Skeletal muscle tissue (tissue), 4 donors: ENCODE measurements around the gene MARS1. TPM values are rescaled to one million over a fixed set of nuclear protein-coding genes. Genes with fewer than 3 reads are reported as not detected.
"Not testable (repeated sequence)": the region's sequence is repeated elsewhere in the genome, so short reads cannot be mapped to it uniquely, and the experiment has no call there.

Experiments used
- H3K27ac ChIP-seq: one replicate; pipeline ENCODE4 v1.7.0; 2013; ENCODE audit warnings: mild to moderate bottlenecking, low read depth, low read length, inconsistent platforms
- H3K27me3 ChIP-seq, 3 donors: one replicate each; pipeline ENCODE4 v1.7.0; 2013; ENCODE audit warnings: low read length in 3 of 3; ENCODE audit not compliant: control insufficient read depth in 3 of 3, insufficient read depth in 3 of 3
- H3K36me3 ChIP-seq, 3 donors: one replicate each; pipeline ENCODE4 v1.7.0; 2013; ENCODE audit warnings: low read length in 3 of 3; ENCODE audit not compliant: control insufficient read depth in 3 of 3, insufficient read depth in 3 of 3
- H3K4me1 ChIP-seq, 3 donors: one replicate each; pipeline ENCODE4 v1.7.0; 2013; ENCODE audit warnings: low read length in 3 of 3, mild to moderate bottlenecking in 3 of 3; ENCODE audit not compliant: control insufficient read depth in 3 of 3, insufficient read depth in 3 of 3
- H3K4me3 ChIP-seq, 3 donors: one replicate each; pipeline ENCODE4 v1.7.0; 2013; ENCODE audit warnings: low read length in 3 of 3
- H3K9ac ChIP-seq, 3 donors: one replicate each; pipeline ENCODE4 v1.7.0; 2013; ENCODE audit warnings: low read length in 3 of 3, mild to moderate bottlenecking in 3 of 3, moderate library complexity in 2 of 3, low read depth in 1 of 3
- H3K9me3 ChIP-seq, 3 donors: one replicate each; pipeline ENCODE4 v1.7.0; 2013; ENCODE audit warnings: low read length in 3 of 3; ENCODE audit not compliant: control insufficient read depth in 3 of 3
- total RNA-seq: library from RNA; depleted of rRNA; stranded (reverse); fragments of >200 nt; gene quantifications from one replicate; pipeline ENCODE4 v1.2.3, GENCODE V29; 2014
- donor health status: Osteomylitis.

The MARS1 gene
- total RNA-seq, 1 donor from 2014 or later, result 68.4 TPM

DNA sequence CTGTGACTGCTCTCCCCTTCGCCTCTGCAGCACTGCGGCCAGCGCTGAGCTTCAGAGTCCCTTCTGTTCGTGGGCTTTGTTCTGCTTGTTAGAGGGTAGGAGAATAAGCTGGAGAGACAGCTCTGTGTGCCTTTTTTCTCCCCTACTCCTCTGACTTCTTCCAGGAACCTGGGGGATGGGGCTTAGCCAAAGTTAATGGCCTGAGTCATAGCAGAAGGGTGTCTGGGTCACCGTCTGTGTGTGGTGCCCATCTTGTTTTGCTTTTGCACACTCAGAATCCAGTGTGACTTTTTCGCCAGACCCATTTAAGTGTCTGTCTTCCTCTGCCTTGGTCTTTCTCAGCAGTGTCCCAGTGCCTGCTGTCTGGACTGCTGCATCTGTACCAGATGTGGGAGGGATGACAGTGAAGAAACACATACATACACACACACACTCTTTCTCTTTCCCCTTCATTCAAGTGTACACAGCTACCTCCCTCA lies 65.0 kb downstream of the MARS1 start:
- no peak overlapping the region for H3K4me3 ChIP-seq
- H3K4me1 ChIP-seq, result peaks cover 4% of the 10 kb centered on the region in 3 donors
- H3K36me3 ChIP-seq, result no peaks in the 10 kb centered on the region
- H3K27me3 ChIP-seq, result peaks cover 29 to 42% (median 34%) of the 10 kb centered on the region in 3 donors
- H3K9me3 ChIP-seq, result no peaks in the 10 kb centered on the region
- no peak overlapping the region for H3K27ac ChIP-seq
- no peak overlapping the region for H3K9ac ChIP-seq

DNA sequence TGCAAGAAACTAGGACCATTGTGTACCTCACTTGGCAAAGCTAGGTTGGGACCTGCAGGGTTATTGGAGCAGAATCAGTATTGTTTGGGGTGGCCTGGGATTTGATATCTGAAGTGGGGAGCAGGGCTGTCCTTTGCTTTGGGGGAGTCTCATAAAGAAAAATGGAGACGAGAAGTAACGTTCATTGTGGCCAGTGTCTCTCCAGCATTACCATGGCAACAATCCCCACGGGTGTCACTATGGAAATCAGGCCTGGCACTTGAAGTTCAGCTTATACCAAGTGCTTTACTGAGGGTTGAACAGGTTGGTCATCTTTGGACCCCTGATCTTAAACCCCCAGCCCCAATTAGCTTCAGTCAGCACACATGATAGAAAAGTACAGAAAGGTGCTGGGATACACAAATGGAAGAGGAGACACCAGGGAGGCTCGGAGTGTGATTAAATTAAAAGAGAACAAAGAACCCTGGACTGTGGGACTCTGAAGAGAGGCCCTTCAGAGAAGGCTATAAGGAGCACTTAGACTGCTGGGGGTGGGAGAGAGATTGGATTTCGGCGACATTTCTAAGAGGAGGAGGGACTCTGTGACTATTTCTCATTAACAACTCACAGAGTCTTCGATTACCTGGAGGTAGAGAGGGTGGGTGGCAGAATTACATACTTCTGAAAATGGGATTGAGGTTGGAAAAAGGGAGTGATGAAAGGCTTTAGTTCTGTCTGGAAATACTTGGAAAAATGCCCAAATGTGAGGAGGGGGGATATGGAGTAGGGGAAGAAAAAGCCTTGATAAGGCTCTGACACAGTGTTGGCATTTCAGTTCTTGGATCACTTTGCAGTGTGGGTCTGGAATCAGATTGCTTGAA lies 65.7 kb downstream of the MARS1 start:
- Histone ChIP-seq H3K4me3 (no peak overlapping the region), H3K36me3 (no peaks in the 10 kb centered on the region), H3K9me3 (no peaks in the 10 kb centered on the region), H3K27me3 (peaks cover 28 to 40% (median 32%) of the 10 kb centered on the region in 3 donors), H3K9ac (no peak overlapping the region), H3K4me1 (peaks cover 4% of the 10 kb centered on the region in 3 donors), H3K27ac (no peak overlapping the region)

DNA sequence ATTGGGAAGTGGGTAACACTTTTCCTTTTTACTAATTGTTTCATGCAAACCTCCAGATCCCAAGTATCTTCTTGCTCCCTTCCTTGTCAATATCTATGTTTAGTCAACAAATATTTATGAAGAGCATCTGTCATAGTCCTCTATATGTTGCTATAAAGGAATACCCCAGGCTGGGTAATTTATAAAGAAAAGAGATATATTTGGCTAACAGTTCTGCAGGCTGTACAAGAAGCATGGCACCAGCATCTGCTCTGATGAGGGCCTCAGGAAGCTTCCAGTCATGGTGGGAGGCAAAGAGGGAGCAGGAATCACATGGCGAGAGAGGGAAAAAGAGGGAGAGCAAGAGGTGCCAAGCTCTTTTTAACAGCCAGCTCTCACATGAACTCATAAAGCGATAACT lies 66.6 kb downstream of the MARS1 start:
- peaks cover 20 to 31% (median 24%) of the 10 kb centered on the region in 3 donors for H3K27me3 ChIP-seq
- H3K9me3 ChIP-seq, result no peaks in the 10 kb centered on the region
- H3K36me3 ChIP-seq, result no peaks in the 10 kb centered on the region
- no peak overlapping the region for H3K27ac ChIP-seq
- no peak overlapping the region for H3K4me3 ChIP-seq
- peaks cover 4% of the 10 kb centered on the region in 3 donors for H3K4me1 ChIP-seq
- H3K9ac ChIP-seq, result no peak overlapping the region

DNA sequence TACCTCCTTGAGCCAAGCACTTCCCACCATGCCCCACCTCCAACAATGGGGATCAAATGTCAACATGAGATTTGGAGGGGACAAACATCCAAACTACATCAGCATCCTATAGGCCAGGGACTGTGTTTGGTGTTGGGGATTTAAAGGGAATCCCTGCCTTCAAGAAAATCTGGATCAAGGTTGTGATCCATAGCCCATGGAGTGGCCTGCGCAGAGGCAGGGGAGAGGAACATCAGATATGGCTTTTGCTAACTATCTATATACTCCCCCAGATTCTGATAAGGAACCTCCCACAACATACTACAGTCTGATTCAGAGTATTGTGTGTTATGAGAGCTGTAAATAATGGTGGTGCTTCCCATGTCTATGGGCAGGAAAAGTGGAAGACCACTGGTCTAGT lies 67.0 kb downstream of the MARS1 start:
- Histone ChIP-seq H3K4me3 (no peak overlapping the region), H3K9me3 (no peaks in the 10 kb centered on the region), H3K27me3 (peaks cover 16 to 26% (median 19%) of the 10 kb centered on the region in 3 donors), H3K27ac (no peak overlapping the region), H3K9ac (no peak overlapping the region), H3K36me3 (no peaks in the 10 kb centered on the region), H3K4me1 (peaks cover 3% of the 10 kb centered on the region in 3 donors)

DNA sequence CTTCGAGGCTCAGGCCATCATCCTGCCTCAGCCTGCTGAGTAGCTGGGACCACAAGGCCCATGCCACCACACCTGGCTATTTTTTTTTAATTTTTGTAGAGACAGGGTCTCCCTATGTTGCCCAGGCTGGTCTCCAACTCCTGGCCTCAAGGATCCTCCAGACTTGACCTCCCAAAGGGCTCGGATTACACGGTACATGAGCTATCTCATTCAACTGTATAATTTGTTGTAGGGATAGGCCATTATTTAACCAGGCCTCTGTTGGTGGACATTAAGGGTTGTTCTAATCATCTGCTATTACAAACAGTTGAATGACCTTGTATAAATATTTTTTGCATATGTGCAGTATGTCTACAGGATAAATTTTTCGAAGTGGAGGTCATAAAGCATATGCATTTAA lies 71.0 kb downstream of the MARS1 start:
- Histone ChIP-seq H3K27ac (no peak overlapping the region), H3K4me3 (no peak overlapping the region), H3K27me3 (peaks cover 0 to 8% (median 4%) of the 10 kb centered on the region in 3 donors), H3K36me3 (no peaks in the 10 kb centered on the region), H3K9me3 (no peaks in the 10 kb centered on the region), H3K9ac (no peak overlapping the region), H3K4me1 (no peaks in the 10 kb centered on the region)

DNA sequence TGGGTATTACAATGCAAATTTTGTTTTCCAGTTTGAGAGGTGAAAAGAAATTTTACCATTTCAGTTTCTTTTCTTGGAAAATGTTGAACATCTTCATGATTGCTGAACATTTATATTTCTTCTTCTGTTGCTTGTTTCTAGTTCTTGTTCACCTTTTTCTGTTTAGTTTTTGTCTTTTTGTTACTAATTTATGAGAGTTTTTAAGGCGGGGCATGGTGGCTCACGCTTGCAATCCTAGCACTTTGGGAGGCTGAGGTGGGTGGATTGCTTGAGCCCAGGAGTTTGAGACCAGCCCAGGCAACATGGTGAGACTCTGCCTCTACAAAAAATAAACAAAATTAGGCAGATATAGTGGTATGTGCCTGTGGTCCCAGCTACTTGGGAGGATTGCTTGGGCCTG lies 72.6 kb downstream of the MARS1 start:
- Histone ChIP-seq H3K4me3 (no peak overlapping the region), H3K36me3 (no peaks in the 10 kb centered on the region), H3K27me3 (peaks cover 0 to 10% (median 9%) of the 10 kb centered on the region in 3 donors), H3K27ac (no peak overlapping the region), H3K9me3 (no peaks in the 10 kb centered on the region), H3K4me1 (no peaks in the 10 kb centered on the region), H3K9ac (no peak overlapping the region)

DNA sequence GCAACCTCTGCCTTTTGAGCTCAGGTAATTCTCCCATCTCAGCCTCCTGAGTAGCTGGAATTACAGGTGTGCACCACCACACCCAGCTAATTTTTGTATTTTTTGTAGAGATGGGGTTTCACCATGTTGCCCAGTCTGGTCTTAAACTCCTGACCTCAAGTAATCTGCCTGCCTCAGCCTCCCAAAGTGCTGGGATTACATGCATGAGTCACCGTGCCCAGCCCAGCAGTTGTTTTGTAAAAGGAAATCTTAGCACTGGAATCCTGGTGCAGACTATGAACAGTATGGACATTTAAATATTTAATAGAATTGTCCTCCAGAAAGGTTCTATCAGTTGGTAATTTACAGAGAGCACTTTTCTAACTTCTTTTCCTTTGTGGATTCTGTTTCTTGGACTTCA lies 73.2 kb downstream of the MARS1 start:
- H3K27me3 ChIP-seq, H3K9ac ChIP-seq, H3K9me3 ChIP-seq, H3K4me1 ChIP-seq, H3K4me3 ChIP-seq, H3K36me3 ChIP-seq, H3K27ac ChIP-seq: not testable (repeated sequence)

DNA sequence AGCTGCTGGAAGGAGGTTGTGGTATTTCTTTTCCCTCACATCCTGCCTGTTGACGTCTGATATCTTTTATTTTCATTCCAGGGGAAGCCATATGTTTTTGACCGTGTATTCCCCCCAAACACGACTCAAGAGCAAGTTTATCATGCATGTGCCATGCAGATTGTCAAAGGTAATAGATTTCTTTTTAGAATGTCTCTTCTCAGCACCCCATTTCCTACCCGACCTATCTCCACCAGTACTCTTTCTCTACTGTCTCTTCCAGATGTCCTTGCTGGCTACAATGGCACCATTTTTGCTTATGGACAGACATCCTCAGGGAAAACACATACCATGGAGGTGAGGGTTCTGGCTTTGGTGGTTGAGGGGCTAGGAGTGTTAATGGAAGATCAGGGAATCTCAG lies 75.5 kb downstream of the MARS1 start:
- Histone ChIP-seq H3K9me3 (no peaks in the 10 kb centered on the region), H3K27me3 (peaks cover 0 to 10% (median 9%) of the 10 kb centered on the region in 3 donors), H3K4me3 (no peak overlapping the region), H3K27ac (no peak overlapping the region), H3K36me3 (no peaks in the 10 kb centered on the region), H3K4me1 (no peaks in the 10 kb centered on the region), H3K9ac (no peak overlapping the region)

DNA sequence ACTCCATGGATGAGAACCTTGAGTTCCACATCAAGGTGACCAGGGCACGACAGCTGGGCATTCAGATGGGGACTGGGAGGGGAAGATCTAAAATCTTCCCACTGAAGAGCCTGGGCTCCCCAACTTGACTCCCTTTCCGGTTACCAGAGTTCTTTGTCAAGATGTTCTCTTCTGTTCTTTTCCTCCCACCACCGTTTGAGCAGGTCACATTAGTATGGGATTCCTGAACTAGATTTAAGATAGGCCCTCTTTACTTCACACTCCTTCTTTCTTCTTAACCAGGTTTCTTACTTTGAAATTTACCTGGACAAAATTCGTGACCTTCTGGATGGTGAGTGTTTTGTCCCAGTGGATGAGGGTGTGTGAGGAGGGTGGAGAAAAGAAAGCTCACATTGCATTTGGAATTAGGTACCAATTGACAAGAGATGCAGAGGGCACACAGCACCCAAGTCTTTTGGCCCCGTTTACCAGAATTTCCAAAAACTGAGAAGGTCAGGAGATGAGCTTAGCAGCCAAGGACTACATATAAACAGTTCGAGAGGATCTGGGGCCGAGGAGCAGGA lies 76.4 kb downstream of the MARS1 start:
- no peaks in the 10 kb centered on the region for H3K9me3 ChIP-seq

More for the DNA sequence above, 76.4 kb downstream of the MARS1 start:
- Histone ChIP-seq H3K4me1 (no peaks in the 10 kb centered on the region), H3K9ac (no peak overlapping the region), H3K27ac (no peak overlapping the region), H3K36me3 (no peaks in the 10 kb centered on the region), H3K27me3 (peaks cover 7 to 16% (median 12%) of the 10 kb centered on the region in 3 donors), H3K4me3 (no peak overlapping the region)
